IMR-90 (cell line): Measurements from ENCODE around the gene SYNE1. TPM values are rescaled to one million over a fixed set of nuclear protein-coding genes. Genes with fewer than 3 reads are reported as not detected.

ENCODE experiments used
- ATAC-seq: fragments of 200-7000 bp; cut with Tn5 transposase; 2 replicates; pipeline ENCODE4 v1.9.1; 2020; ENCODE audit warnings: low read depth, mild to moderate bottlenecking, moderate library complexity
- BruUV-seq: library from RNA; stranded (reverse); fragments of 400-500 nt; replicated peaks from 2 replicates; lab custom pipeline; 2021; lab: Mats Ljungman, UMichigan
- CTCF ChIA-PET: fragments of 300-600 bp; formaldehyde crosslinking; extraction: SDS; loops from one replicate; lab custom pipeline; 2021; ENCODE audit warnings: antibody characterized with exemption; lab: Yijun Ruan, JAX
- POLR2A ChIA-PET: fragments of 300-600 bp; sonication (Branson Sonifier 250); formaldehyde crosslinking; loops from one replicate; lab custom pipeline; 2022; ENCODE audit warnings: antibody characterized with exemption; ENCODE audit not compliant: unreplicated experiment; lab: Charles Lee
- DNase-seq: peaks from one replicate; pipeline ENCODE4 v3.0.0; 2013
- H2AFZ ChIP-seq: replicated peaks from 2 replicates; pipeline ENCODE3; 2013; ENCODE audit warnings: low read length, mild to moderate bottlenecking; ENCODE audit not compliant: poor library complexity
- H2AK5ac ChIP-seq: 2 replicates; pipeline ENCODE4 v1.6.1; 2013; ENCODE audit warnings: low read depth, low read length, inconsistent platforms
- H2AK9ac ChIP-seq: replicated peaks from 2 replicates; pipeline ENCODE3; 2013; ENCODE audit warnings: mild to moderate bottlenecking, low read depth, low read length, moderate library complexity; ENCODE audit not compliant: poor library complexity
- H2BK120ac ChIP-seq: 2 replicates; pipeline ENCODE4 v1.6.1; 2013; ENCODE audit warnings: low read depth, low read length, inconsistent platforms
- H2BK15ac ChIP-seq: 3 replicates; pipeline ENCODE4 v1.6.1; 2013; ENCODE audit warnings: low read depth, low read length, inconsistent platforms
- H2BK20ac ChIP-seq: 2 replicates; pipeline ENCODE4 v1.6.1; 2013; ENCODE audit warnings: low read depth, mild to moderate bottlenecking, inconsistent platforms, low read length, moderate library complexity
- H2BK5ac ChIP-seq: 2 replicates; pipeline ENCODE4 v1.6.1; 2013; ENCODE audit warnings: mild to moderate bottlenecking, low read depth, low read length, inconsistent platforms; ENCODE audit not compliant: poor library complexity, severe bottlenecking
- H3K14ac ChIP-seq: replicated peaks from 2 replicates; pipeline ENCODE4 v1.6.1; 2013; ENCODE audit warnings: low read depth, low read length, inconsistent platforms
- H3K18ac ChIP-seq: 2 replicates; pipeline ENCODE4 v1.6.1; 2013; ENCODE audit warnings: low read depth, low read length, control low read depth
- H3K23ac ChIP-seq: 2 replicates; pipeline ENCODE4 v1.6.1; 2013; ENCODE audit warnings: low read depth, low read length, inconsistent platforms
- H3K27ac ChIP-seq: 2 replicates; pipeline ENCODE4 v1.5.1; 2013; ENCODE audit warnings: mild to moderate bottlenecking, control low read depth, low read length; ENCODE audit not compliant: insufficient read depth
- H3K27me3 ChIP-seq: 2 replicates; pipeline ENCODE4 v1.6.1; 2013; ENCODE audit warnings: low read length; ENCODE audit not compliant: control insufficient read depth, insufficient read depth
- H3K36me3 ChIP-seq: 2 replicates; pipeline ENCODE4 v1.6.1; 2013; ENCODE audit warnings: low read length, mixed read lengths; ENCODE audit not compliant: control insufficient read depth, insufficient read depth
- H3K4ac ChIP-seq: 2 replicates; pipeline ENCODE4 v1.6.1; 2013; ENCODE audit warnings: low read depth, low read length, inconsistent platforms
- H3K4me1 ChIP-seq: 2 replicates; pipeline ENCODE4 v1.6.1; 2013; ENCODE audit warnings: low read length, mixed read lengths; ENCODE audit not compliant: control insufficient read depth, insufficient read depth
- H3K4me2 ChIP-seq: 2 replicates; pipeline ENCODE4 v1.6.1; 2013; ENCODE audit warnings: low read depth, mild to moderate bottlenecking, control low read depth, low read length, moderate library complexity
- H3K4me3 ChIP-seq: 2 replicates; pipeline ENCODE4 v1.5.1; 2013; ENCODE audit warnings: low read depth, mild to moderate bottlenecking, control low read depth, low read length, moderate library complexity; ENCODE audit not compliant: insufficient read depth
- H3K56ac ChIP-seq: 2 replicates; pipeline ENCODE4 v1.6.1; 2013; ENCODE audit warnings: low read length, inconsistent platforms; ENCODE audit not compliant: insufficient read depth; ENCODE audit errors: extremely low read depth
- H3K79me1 ChIP-seq, 2 experiments: 2 replicates each; pipeline ENCODE4 v1.6.1; 2013; ENCODE audit warnings: low read length in 2 of 2, inconsistent platforms in 1 of 2, low read depth in 1 of 2
- H3K9ac ChIP-seq: 2 replicates; pipeline ENCODE4 v1.6.1; 2013; ENCODE audit warnings: low read depth, low read length, control low read depth
- H3K9me1 ChIP-seq: 2 replicates; pipeline ENCODE4 v1.6.1; 2013; ENCODE audit warnings: low read length, inconsistent platforms; ENCODE audit not compliant: insufficient read depth
- H3K9me3 ChIP-seq: 2 replicates; pipeline ENCODE4 v1.6.1; 2013; ENCODE audit warnings: low read length; ENCODE audit not compliant: control insufficient read depth, insufficient read depth
- H4K20me1 ChIP-seq: 2 replicates; pipeline ENCODE4 v1.6.1; 2013; ENCODE audit warnings: low read length, inconsistent platforms; ENCODE audit not compliant: insufficient read depth
- H4K5ac ChIP-seq: 2 replicates; pipeline ENCODE4 v1.6.1; 2013; ENCODE audit warnings: mild to moderate bottlenecking, low read depth, low read length, control low read depth
- H4K8ac ChIP-seq, 2 experiments: 2 replicates each; pipeline ENCODE4 v1.6.1; 2013; ENCODE audit warnings: low read depth in 2 of 2, low read length in 2 of 2, control low read depth in 1 of 2, inconsistent platforms in 1 of 2
- H4K91ac ChIP-seq: 2 replicates; pipeline ENCODE4 v1.6.1; 2013; ENCODE audit warnings: low read depth, low read length, inconsistent platforms; ENCODE audit not compliant: insufficient read depth
- BHLHE40 ChIP-seq: fragments of 150-350 bp; IDR thresholded peaks from 2 replicates; pipeline ENCODE4 v1.6.1; 2016; ENCODE audit warnings: mild to moderate bottlenecking, low read depth, low read length
- CEBPB ChIP-seq: IDR thresholded peaks from 2 replicates; pipeline ENCODE4 v1.6.1; 2012; ENCODE audit warnings: low read depth, low read length, improper control_type of control experiment
- CHD1 ChIP-seq: IDR thresholded peaks from 2 replicates; pipeline ENCODE4 v1.6.1; 2012; ENCODE audit warnings: low read depth, low read length, improper control_type of control experiment
- ELK1 ChIP-seq: fragments of 150-350 bp; IDR thresholded peaks from 2 replicates; pipeline ENCODE4 v1.6.1; 2016; ENCODE audit warnings: low read depth, mild to moderate bottlenecking, low read length, moderate library complexity, borderline replicate concordance
- FOS ChIP-seq: fragments of 150-350 bp; IDR thresholded peaks from 2 replicates; pipeline ENCODE4 v1.6.1; 2016; ENCODE audit warnings: low read depth, low read length
- MAFK ChIP-seq: IDR thresholded peaks from 2 replicates; pipeline ENCODE4 v1.6.1; 2012; ENCODE audit warnings: low read depth, low read length, improper control_type of control experiment
- MAZ ChIP-seq: IDR thresholded peaks from 2 replicates; pipeline ENCODE4 v1.6.1; 2012; ENCODE audit warnings: low read depth, mild to moderate bottlenecking, low read length, improper control_type of control experiment, moderate library complexity, borderline replicate concordance
- MXI1 ChIP-seq: IDR thresholded peaks from 2 replicates; pipeline ENCODE4 v1.6.1; 2012; ENCODE audit warnings: low read depth, mild to moderate bottlenecking, low read length, moderate library complexity, borderline replicate concordance
- NFE2L2 ChIP-seq: fragments of 150-350 bp; IDR thresholded peaks from 2 replicates; pipeline ENCODE4 v1.6.1; 2016; ENCODE audit warnings: low read depth, mild to moderate bottlenecking, low read length
- POLR2A ChIP-seq: IDR thresholded peaks from 2 replicates; pipeline ENCODE4 v1.6.1; 2012; ENCODE audit warnings: mild to moderate bottlenecking, low read depth, low read length
- RAD21 ChIP-seq: IDR thresholded peaks from 2 replicates; pipeline ENCODE4 v1.6.1; 2012; ENCODE audit warnings: low read length, improper control_type of control experiment
- RCOR1 ChIP-seq: IDR thresholded peaks from 2 replicates; pipeline ENCODE4 v1.6.1; 2012; ENCODE audit warnings: mild to moderate bottlenecking, low read length, improper control_type of control experiment; ENCODE audit not compliant: insufficient replicate concordance
- SMC3 ChIP-seq: fragments of 150-350 bp; IDR thresholded peaks from 2 replicates; pipeline ENCODE4 v1.6.1; 2016; ENCODE audit warnings: low read depth, mild to moderate bottlenecking, antibody characterized with exemption, low read length, moderate library complexity
- USF2 ChIP-seq: fragments of 150-350 bp; IDR thresholded peaks from 2 replicates; pipeline ENCODE4 v1.6.1; 2017; ENCODE audit warnings: mild to moderate bottlenecking, antibody characterized with exemption, low read length, low read depth
- WGBS, 2 experiments: methylation state at CpG; one replicate each; pipeline versions ENCODE4 v1.1.5 to v1.1.7; 2013; ENCODE audit warnings: missing lambda C conversion rate in 2 of 2; ENCODE audit not compliant: insufficient read length in 1 of 2; ENCODE audit errors: extremely low coverage in 2 of 2; 5-methylcytosine and 5-hydroxymethylcytosine counted together
- dilution Hi-C: fragments of 300-500 bp; cut with HindIII; formaldehyde crosslinking; loops from one replicate; pipeline ENCODE4 v1.14.3; 2018; ENCODE audit warnings: low sequenced_read_pairs; ENCODE audit not compliant: unreplicated experiment
- in situ Hi-C: fragments of 300-500 bp; cut with MboI; formaldehyde crosslinking; loops from 3 replicates; pipeline ENCODE4 v1.14.3; 2019; ENCODE audit warnings: low sequenced_read_pairs, inconsistent platforms, mixed read lengths
- intact Hi-C: fragments of 100-400 bp; cut with micrococcal nuclease; formaldehyde crosslinking; loops from 2 replicates; pipeline ENCODE4 v1.10.0; 2022
- polyA plus RNA-seq, 3 experiments: library from polyadenylated mRNA; depleted of rRNA; stranded (reverse); fragments of >200 nt; gene quantifications; 2 replicates each; pipeline ENCODE4 v1.2.3, GENCODE V29; 2012; ENCODE audit warnings: low replicate concordance in 1 of 3
- total RNA-seq: library from RNA; depleted of rRNA; stranded (reverse); fragments of >200 nt; gene quantifications from 2 replicates; pipeline ENCODE4 v1.2.3, GENCODE V29; 2012
- TF ChIP-seq, protein P1 (sequence below): conservative IDR thresholded peaks from 2 replicates; pipeline ENCODE4 v1.5.1; 2012; ENCODE audit warnings: mild to moderate bottlenecking, low read depth, low read length, improper control_type of control experiment

The SYNE1 gene
- total and polyA plus RNA-seq, 2 of the 4 experiments (the other 2 are of a cell fraction) = 34.1 to 159 TPM

- H2BK20ac ChIP-seq = no peak overlapping the region
- BruUV-seq = no TSS peak
- ATAC-seq = no peak
- TF ChIP-seq CHD1 = no peak
- no peak for TF ChIP-seq ELK1
- TF ChIP-seq CEBPB = no peak
- TF ChIP-seq RCOR1 = no peak
- TF ChIP-seq USF2 = no peak
- TF ChIP-seq MAZ = no peak
- TF ChIP-seq MAFK = no peak
- no peak for TF ChIP-seq RAD21
- no peak for TF ChIP-seq MXI1
- TF ChIP-seq, protein P1, sequence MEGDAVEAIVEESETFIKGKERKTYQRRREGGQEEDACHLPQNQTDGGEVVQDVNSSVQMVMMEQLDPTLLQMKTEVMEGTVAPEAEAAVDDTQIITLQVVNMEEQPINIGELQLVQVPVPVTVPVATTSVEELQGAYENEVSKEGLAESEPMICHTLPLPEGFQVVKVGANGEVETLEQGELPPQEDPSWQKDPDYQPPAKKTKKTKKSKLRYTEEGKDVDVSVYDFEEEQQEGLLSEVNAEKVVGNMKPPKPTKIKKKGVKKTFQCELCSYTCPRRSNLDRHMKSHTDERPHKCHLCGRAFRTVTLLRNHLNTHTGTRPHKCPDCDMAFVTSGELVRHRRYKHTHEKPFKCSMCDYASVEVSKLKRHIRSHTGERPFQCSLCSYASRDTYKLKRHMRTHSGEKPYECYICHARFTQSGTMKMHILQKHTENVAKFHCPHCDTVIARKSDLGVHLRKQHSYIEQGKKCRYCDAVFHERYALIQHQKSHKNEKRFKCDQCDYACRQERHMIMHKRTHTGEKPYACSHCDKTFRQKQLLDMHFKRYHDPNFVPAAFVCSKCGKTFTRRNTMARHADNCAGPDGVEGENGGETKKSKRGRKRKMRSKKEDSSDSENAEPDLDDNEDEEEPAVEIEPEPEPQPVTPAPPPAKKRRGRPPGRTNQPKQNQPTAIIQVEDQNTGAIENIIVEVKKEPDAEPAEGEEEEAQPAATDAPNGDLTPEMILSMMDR = no peak
- no peak for TF ChIP-seq FOS
- TF ChIP-seq POLR2A = no peak
- TF ChIP-seq BHLHE40 = no peak
- no peak for TF ChIP-seq SMC3
- TF ChIP-seq NFE2L2 = no peak
Observed at GRCh38 chr6:152566103-152566875, 70.9 kb downstream of the SYNE1 start.

More at GRCh38 chr6:152566103-152566875, 70.9 kb downstream of the SYNE1 start:
- dilution Hi-C loops = no loop called here
- DNase-seq = no peak
- H4K5ac ChIP-seq = no peak overlapping the region
- no peaks in the 10 kb centered on the region for H4K20me1 ChIP-seq
- no peaks in the 10 kb centered on the region for H3K9me3 ChIP-seq
- H3K36me3 ChIP-seq = no peaks in the 10 kb centered on the region
- no peak overlapping the region for H3K23ac ChIP-seq
- no peak overlapping the region for H2BK5ac ChIP-seq
- H4K8ac ChIP-seq = peak overlapping the region in 1 of 2 experiments; percentile 28; a peak in 1 of 4 replicates
- no peak overlapping the region for H3K4me3 ChIP-seq
- H3K4me1 ChIP-seq = no peaks in the 10 kb centered on the region
- no peak overlapping the region for H3K27ac ChIP-seq
- no peak overlapping the region for H2AFZ ChIP-seq
- H3K79me1 ChIP-seq = peaks cover 0 to 14% of the 10 kb centered on the region in 2 experiments; a peak in 1 of 4 replicates
- no peak overlapping the region for H3K56ac ChIP-seq
- H3K27me3 ChIP-seq = no peaks in the 10 kb centered on the region
- 0 out of 2 replicates have a peak overlapping the region, but pooled peaks have one; percentile 8 for H2AK5ac ChIP-seq
- in situ Hi-C loops = no loop called here
- H3K9ac ChIP-seq = no peak overlapping the region
- no peak overlapping the region for H2BK120ac ChIP-seq
- H4K91ac ChIP-seq = no peak overlapping the region
- H3K4ac ChIP-seq = no peak overlapping the region
- WGBS, 2 experiments = no CpG with 5 or more reads among the region's 7 CpGs
- H2AK9ac ChIP-seq = no peak overlapping the region
- intact Hi-C loops = no loop called here
- H3K14ac ChIP-seq = no peak overlapping the region; the same call in 1 of the 2 replicates
- no peak overlapping the region for H3K18ac ChIP-seq
- ChIA-PET POLR2A (no interaction called here), CTCF (interaction anchor here (0.8 to 1.5 kb wide), 2 partner anchors 14 to 19 kb away, joined by 3 read pairs; no protein-coding TSS in a partner anchor)
- H3K4me2 ChIP-seq = 0 out of 2 replicates have a peak overlapping the region, but pooled peaks have one; percentile 13
- no peaks in the 10 kb centered on the region for H3K9me1 ChIP-seq
- H2BK15ac ChIP-seq = no peak overlapping the region
